ENCODE measurements around the gene TMPO. TPM values are rescaled to one million over a fixed set of nuclear protein-coding genes. Genes with fewer than 3 reads are reported as not detected.

The TMPO gene
- total RNA-seq (2022; extraction: Qiagen RNA extraction; ENCODE audit: low read depth) = 63.2 to 111 TPM (median 92.8 TPM) in 5 replicates

GRCh38 chr12:98515287-98516110 is at the start of gene TMPO:
TMPO (plus strand) TSS chr12:98515590; CDS start chr12:98515868, 278 bp downstream.

GRCh38 chr12:98593351-98594049 is 78.1 kb downstream of the TMPO start, which contains the start of gene SLC25A3:
SLC25A3 (plus strand) TSS chr12:98593686; CDS start chr12:98593979, 293 bp downstream.

Other genes with a start within 250 kb of the TMPO start
- 696 to 780 TPM (median 761 TPM) in 5 replicates for gene SLC25A3, start 78.1 kb downstream of the TMPO start, total RNA-seq (2022; extraction: Qiagen RNA extraction; ENCODE audit: low read depth)
- gene IKBIP, start 129.2 kb downstream of the TMPO start, total RNA-seq (2022; extraction: Qiagen RNA extraction; ENCODE audit: low read depth) = 31.8 to 74.8 TPM (median 67.8 TPM) in 5 replicates
- 6.6 to 14.7 TPM (median 13.6 TPM) in 5 replicates for gene APAF1, start 129.7 kb downstream of the TMPO start, total RNA-seq (2022; extraction: Qiagen RNA extraction; ENCODE audit: low read depth)